Measurements from ENCODE around the gene ACER3.
"Not testable (repeated sequence)": the region's sequence is repeated elsewhere in the genome, so short reads cannot be mapped to it uniquely, and the experiment has no call there.

The ACER3 gene

DNA sequence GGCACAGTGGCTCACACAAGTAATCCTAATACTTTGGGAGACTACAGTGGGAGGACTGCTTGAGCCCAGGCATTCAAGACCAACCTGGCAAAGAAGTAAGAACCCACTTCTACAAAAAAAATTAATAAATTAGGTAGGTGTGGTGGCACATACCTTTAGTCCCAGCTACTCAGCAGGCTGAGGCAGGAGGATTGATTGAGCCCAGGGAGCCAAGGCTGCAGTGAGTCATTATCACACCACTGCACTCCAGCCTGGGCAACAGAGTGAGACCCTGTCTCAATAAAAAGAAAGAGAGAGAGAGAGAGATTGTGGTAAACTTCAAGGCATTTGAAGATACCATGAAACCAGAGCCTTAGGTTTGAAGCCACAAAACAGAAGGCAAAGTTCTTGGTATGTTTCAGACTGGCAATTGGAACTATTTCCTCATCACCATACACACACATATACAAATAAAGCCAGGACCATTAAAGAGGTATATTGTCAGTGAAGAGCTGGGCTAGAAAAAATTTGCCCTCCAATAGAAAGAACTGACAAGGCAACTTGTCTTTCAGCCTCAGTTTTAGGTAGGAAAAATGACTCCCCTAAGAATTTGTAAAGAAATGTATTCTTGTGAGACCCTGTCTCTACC is 148.9 kb downstream of the ACER3 start:
- Histone ChIP-seq H3K36me3 (ENCODE audit: insufficient read depth, low read depth, low read length) (no peaks in the 10 kb centered on the region), H3K4me1 (ENCODE audit: insufficient read depth, low read length) (no peaks in the 10 kb centered on the region), H3K9ac (ENCODE audit: low read depth, low read length) (no peak overlapping the region), H3K4me3 (ENCODE audit: low read length) (no peak overlapping the region), H3K27ac (ENCODE audit: low read length) (no peak overlapping the region), H3K27me3 (ENCODE audit: insufficient read depth, low read length) (no peaks in the 10 kb centered on the region), H3K9me3 (ENCODE audit: insufficient read depth, low read depth, low read length) (no peaks in the 10 kb centered on the region)

DNA sequence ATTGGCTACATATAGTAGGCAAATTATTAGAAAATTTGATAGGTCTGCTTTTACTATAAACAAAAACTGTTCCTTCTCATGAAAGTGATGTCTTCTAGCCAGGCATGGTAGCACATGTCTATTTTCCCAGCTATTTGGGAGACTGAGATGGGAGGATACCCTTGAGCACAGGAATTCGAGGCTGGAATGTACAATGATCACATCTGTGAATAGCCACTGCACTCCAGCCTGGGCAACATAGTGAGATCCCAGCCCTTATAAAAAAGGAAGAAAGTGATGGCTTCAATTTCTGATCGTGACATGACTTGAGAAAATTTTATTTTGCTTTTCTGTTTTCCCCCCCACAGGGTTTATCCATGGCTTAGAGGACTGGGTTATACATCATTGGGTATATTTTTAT is 154.0 kb downstream of the ACER3 start:
- no peak overlapping the region for H3K4me3 ChIP-seq (ENCODE audit: low read length)
- H3K27ac ChIP-seq (ENCODE audit: low read length): no peak overlapping the region
- H3K36me3 ChIP-seq (ENCODE audit: insufficient read depth, low read depth, low read length): no peaks in the 10 kb centered on the region
- no peaks in the 10 kb centered on the region for H3K27me3 ChIP-seq (ENCODE audit: insufficient read depth, low read length)
- H3K9ac ChIP-seq (ENCODE audit: low read depth, low read length): no peak overlapping the region
- no peaks in the 10 kb centered on the region for H3K4me1 ChIP-seq (ENCODE audit: insufficient read depth, low read length)
- no peaks in the 10 kb centered on the region for H3K9me3 ChIP-seq (ENCODE audit: insufficient read depth, low read depth, low read length)

- peaks cover 10% of the 10 kb centered on the region for H3K4me1 ChIP-seq (ENCODE audit: insufficient read depth, low read length)
- H3K27me3 ChIP-seq (ENCODE audit: insufficient read depth, low read length); H3K9me3 ChIP-seq (ENCODE audit: insufficient read depth, low read depth, low read length); H3K9ac ChIP-seq (ENCODE audit: low read depth, low read length); H3K27ac ChIP-seq (ENCODE audit: low read length); H3K4me3 ChIP-seq (ENCODE audit: low read length); H3K36me3 ChIP-seq (ENCODE audit: insufficient read depth, low read depth, low read length): not testable (repeated sequence)
These were observed 157.7 kb downstream of the ACER3 start for GRCh38 chr11:77018396-77018924.

DNA sequence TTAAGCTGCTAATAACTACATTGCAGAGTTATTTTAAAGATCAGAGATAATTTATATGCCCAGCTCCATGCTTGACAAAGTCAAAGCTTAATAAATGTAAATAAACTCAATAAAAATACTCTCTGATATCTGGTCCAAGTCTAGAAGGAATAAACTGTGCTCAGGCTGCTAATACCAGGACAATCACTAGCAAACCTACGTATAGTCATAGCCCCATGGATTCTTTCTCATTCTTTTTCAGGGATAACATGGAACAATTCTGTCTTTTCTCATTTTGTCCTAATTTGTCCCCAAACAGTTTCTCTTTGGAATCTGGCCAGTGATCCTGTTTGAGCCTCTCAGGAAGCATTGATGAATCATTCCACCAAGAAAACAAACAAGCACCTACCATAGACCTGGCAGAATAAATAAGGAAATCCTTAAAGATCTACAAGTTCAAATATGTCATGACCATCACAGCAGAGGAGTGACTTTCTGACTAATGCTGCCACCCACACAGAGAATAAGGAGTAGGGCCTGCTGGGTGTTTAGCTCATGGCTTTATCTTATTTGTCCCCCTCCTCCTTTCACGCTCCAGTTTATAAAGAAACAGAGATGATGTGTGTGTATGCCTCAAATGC is 159.4 kb downstream of the ACER3 start:
- no peaks in the 10 kb centered on the region for H3K9me3 ChIP-seq (ENCODE audit: insufficient read depth, low read depth, low read length)
- H3K36me3 ChIP-seq (ENCODE audit: insufficient read depth, low read depth, low read length): no peaks in the 10 kb centered on the region; the same call in 1 of the 2 replicates
- H3K4me1 ChIP-seq (ENCODE audit: insufficient read depth, low read length): peaks cover 10% of the 10 kb centered on the region
- no peak overlapping the region for H3K9ac ChIP-seq (ENCODE audit: low read depth, low read length)
- no peak overlapping the region for H3K27ac ChIP-seq (ENCODE audit: low read length)
- H3K27me3 ChIP-seq (ENCODE audit: insufficient read depth, low read length): no peaks in the 10 kb centered on the region
- H3K4me3 ChIP-seq (ENCODE audit: low read length): no peak overlapping the region

GRCh38 chr11:77020734-77021133 is 160.0 kb downstream of the ACER3 start:
- Histone ChIP-seq H3K9me3 (ENCODE audit: insufficient read depth, low read depth, low read length) (no peaks in the 10 kb centered on the region), H3K4me1 (ENCODE audit: insufficient read depth, low read length) (peaks cover 10% of the 10 kb centered on the region), H3K27ac (ENCODE audit: low read length) (no peak overlapping the region), H3K36me3 (ENCODE audit: insufficient read depth, low read depth, low read length) (no peaks in the 10 kb centered on the region; the same call in 1 of the 2 replicates), H3K4me3 (ENCODE audit: low read length) (no peak overlapping the region), H3K9ac (ENCODE audit: low read depth, low read length) (no peak overlapping the region), H3K27me3 (ENCODE audit: insufficient read depth, low read length) (no peaks in the 10 kb centered on the region)

DNA sequence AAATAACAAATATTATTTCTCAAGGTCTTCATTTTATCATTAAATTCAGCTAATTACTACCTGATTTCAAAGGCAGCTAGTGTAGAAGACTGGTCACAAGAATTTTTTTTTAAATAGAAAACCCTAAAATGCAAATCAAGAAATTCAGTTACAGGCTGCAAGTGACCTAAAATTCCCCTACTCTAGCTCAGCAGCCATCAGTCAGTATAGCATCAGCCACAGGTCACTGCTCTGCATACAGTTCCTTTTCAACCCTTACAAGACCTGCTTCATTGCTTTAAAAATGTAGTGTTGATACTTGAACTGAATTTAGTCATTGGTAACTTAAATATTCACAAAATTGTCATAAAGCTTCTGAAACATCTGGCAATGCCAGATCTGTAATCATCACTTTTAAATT is 164.0 kb downstream of the ACER3 start:
- no peaks in the 10 kb centered on the region; the same call in 1 of the 2 replicates for H3K36me3 ChIP-seq (ENCODE audit: insufficient read depth, low read depth, low read length)
- H3K4me3 ChIP-seq (ENCODE audit: low read length): no peak overlapping the region
- H3K27me3 ChIP-seq (ENCODE audit: insufficient read depth, low read length): no peaks in the 10 kb centered on the region
- no peak overlapping the region for H3K27ac ChIP-seq (ENCODE audit: low read length)
- H3K9me3 ChIP-seq (ENCODE audit: insufficient read depth, low read depth, low read length): no peaks in the 10 kb centered on the region
- H3K4me1 ChIP-seq (ENCODE audit: insufficient read depth, low read length): peaks cover 10% of the 10 kb centered on the region
- H3K9ac ChIP-seq (ENCODE audit: low read depth, low read length): no peak overlapping the region

GRCh38 chr11:77026221-77026620 is 165.5 kb downstream of the ACER3 start:
- H3K9ac ChIP-seq (ENCODE audit: low read depth, low read length): no peak overlapping the region
- no peaks in the 10 kb centered on the region; the same call in 1 of the 2 replicates for H3K36me3 ChIP-seq (ENCODE audit: insufficient read depth, low read depth, low read length)
- H3K27me3 ChIP-seq (ENCODE audit: insufficient read depth, low read length): no peaks in the 10 kb centered on the region
- H3K4me1 ChIP-seq (ENCODE audit: insufficient read depth, low read length): peaks cover 6% of the 10 kb centered on the region
- H3K9me3 ChIP-seq (ENCODE audit: insufficient read depth, low read depth, low read length): no peaks in the 10 kb centered on the region
- H3K27ac ChIP-seq (ENCODE audit: low read length): no peak overlapping the region
- no peak overlapping the region for H3K4me3 ChIP-seq (ENCODE audit: low read length)

DNA sequence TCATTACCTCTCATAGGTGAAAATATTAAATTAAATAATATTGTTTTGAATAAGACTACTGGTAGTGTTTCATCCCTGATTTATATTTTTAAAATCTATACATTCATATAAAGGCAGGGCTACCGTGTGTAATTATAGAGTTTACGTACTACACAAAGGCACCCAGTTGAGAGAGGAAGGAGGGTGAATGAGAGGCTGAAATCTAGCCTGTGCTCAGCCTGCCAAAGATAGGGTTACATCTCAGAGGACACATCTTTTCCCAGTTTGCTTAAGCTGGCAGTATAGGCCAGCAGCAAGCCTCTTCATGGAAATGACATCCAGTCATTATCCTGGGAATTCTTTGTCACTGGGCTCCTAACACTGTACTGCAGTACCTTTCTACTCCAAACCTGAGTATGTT is 166.0 kb downstream of the ACER3 start:
- no peaks in the 10 kb centered on the region for H3K9me3 ChIP-seq (ENCODE audit: insufficient read depth, low read depth, low read length)
- no peak overlapping the region for H3K27ac ChIP-seq (ENCODE audit: low read length)
- H3K9ac ChIP-seq (ENCODE audit: low read depth, low read length): no peak overlapping the region
- H3K4me1 ChIP-seq (ENCODE audit: insufficient read depth, low read length): peaks cover under 1% of the 10 kb centered on the region; the same call in 1 of the 2 replicates
- H3K27me3 ChIP-seq (ENCODE audit: insufficient read depth, low read length): no peaks in the 10 kb centered on the region
- no peak overlapping the region for H3K4me3 ChIP-seq (ENCODE audit: low read length)
- H3K36me3 ChIP-seq (ENCODE audit: insufficient read depth, low read depth, low read length): no peaks in the 10 kb centered on the region; the same call in 1 of the 2 replicates

DNA sequence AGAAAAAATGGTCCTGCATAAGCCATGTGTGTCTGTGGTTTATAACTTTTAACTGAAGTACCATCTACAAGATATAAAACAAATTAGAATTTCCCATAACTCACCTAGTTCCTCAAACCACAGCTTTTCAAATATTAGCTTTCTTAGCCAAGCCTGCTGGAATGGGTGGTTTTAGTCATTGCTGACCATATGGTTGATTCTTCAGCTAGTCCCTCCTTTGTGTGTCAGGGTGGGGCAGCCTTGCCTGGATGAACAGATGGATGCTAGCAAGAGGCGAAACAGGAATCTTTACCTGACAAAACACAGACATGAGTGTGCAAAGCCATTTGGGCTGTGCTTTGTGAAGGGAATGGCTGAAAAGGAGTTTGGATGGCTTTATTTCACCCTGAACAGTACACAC is 166.6 kb downstream of the ACER3 start:
- Histone ChIP-seq H3K4me3 (ENCODE audit: low read length) (no peak overlapping the region), H3K27ac (ENCODE audit: low read length) (no peak overlapping the region), H3K9ac (ENCODE audit: low read depth, low read length) (no peak overlapping the region), H3K36me3 (ENCODE audit: insufficient read depth, low read depth, low read length) (no peaks in the 10 kb centered on the region; the same call in 1 of the 2 replicates), H3K27me3 (ENCODE audit: insufficient read depth, low read length) (no peaks in the 10 kb centered on the region), H3K9me3 (ENCODE audit: insufficient read depth, low read depth, low read length) (no peaks in the 10 kb centered on the region), H3K4me1 (ENCODE audit: insufficient read depth, low read length) (no peaks in the 10 kb centered on the region)

DNA sequence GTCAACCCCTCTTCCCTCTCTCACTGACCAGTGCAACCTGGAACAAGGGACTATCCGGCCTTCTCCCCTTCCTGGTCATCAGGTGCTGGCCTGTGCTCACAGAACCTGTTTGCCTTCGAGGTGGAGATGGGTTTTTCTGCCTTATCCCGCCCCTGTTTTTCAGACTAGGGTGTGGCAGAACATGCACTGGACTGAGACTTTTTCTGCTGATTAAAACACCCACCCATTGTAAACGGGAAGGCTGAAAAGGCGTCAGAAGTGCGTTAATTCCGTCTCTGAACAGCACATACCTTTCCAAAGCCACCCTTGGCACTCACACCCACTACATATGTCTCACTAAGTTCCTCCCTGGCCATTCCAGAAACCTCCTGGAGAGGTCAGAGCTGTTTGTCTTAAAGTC is 169.1 kb downstream of the ACER3 start:
- Histone ChIP-seq H3K27ac (ENCODE audit: low read length) (no peak overlapping the region), H3K36me3 (ENCODE audit: insufficient read depth, low read depth, low read length) (no peaks in the 10 kb centered on the region), H3K27me3 (ENCODE audit: insufficient read depth, low read length) (no peaks in the 10 kb centered on the region), H3K4me3 (ENCODE audit: low read length) (no peak overlapping the region), H3K4me1 (ENCODE audit: insufficient read depth, low read length) (no peaks in the 10 kb centered on the region), H3K9ac (ENCODE audit: low read depth, low read length) (no peak overlapping the region), H3K9me3 (ENCODE audit: insufficient read depth, low read depth, low read length) (no peaks in the 10 kb centered on the region)

GRCh38 chr11:77030834-77031414 is 170.2 kb downstream of the ACER3 start:
- no peak overlapping the region for H3K27ac ChIP-seq (ENCODE audit: low read length)
- H3K4me1 ChIP-seq (ENCODE audit: insufficient read depth, low read length): no peaks in the 10 kb centered on the region
- H3K9ac ChIP-seq (ENCODE audit: low read depth, low read length): no peak overlapping the region
- H3K9me3 ChIP-seq (ENCODE audit: insufficient read depth, low read depth, low read length): no peaks in the 10 kb centered on the region
- H3K27me3 ChIP-seq (ENCODE audit: insufficient read depth, low read length): no peaks in the 10 kb centered on the region
- no peak overlapping the region for H3K4me3 ChIP-seq (ENCODE audit: low read length)
- H3K36me3 ChIP-seq (ENCODE audit: insufficient read depth, low read depth, low read length): no peaks in the 10 kb centered on the region

DNA sequence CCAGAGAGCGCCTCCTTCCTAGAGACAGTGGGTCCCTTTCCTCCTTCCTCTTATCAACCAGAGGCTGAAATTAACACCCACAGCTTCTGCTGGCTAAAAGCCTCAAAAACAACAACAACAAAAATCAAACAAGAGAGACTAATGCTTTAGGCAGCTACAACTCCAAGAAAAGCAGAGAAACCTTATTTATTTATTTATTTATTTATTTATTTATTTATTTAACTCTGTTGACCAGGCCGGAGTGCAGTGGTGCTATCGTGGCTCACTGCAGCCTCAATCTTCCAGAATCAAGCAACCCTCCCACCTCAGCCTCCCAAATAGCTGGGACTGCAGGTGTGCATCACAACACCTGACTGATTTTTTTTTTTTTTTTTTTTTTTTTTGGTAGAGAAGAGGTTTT is 170.9 kb downstream of the ACER3 start:
- Histone ChIP-seq H3K4me3 (ENCODE audit: low read length) (no peak overlapping the region), H3K9ac (ENCODE audit: low read depth, low read length) (no peak overlapping the region), H3K36me3 (ENCODE audit: insufficient read depth, low read depth, low read length) (no peaks in the 10 kb centered on the region), H3K27me3 (ENCODE audit: insufficient read depth, low read length) (no peaks in the 10 kb centered on the region), H3K9me3 (ENCODE audit: insufficient read depth, low read depth, low read length) (no peaks in the 10 kb centered on the region), H3K4me1 (ENCODE audit: insufficient read depth, low read length) (no peaks in the 10 kb centered on the region), H3K27ac (ENCODE audit: low read length) (no peak overlapping the region)
